ENCODE data around the gene OR5K4. TPM values are rescaled to one million over a fixed set of nuclear protein-coding genes. Genes with fewer than 3 reads are reported as not detected.

The OR5K4 gene
- total and polyA plus RNA-seq, 2 donors (not counting 1 experiment from before 2014, with no cell fraction given), result not detected

GRCh38 chr3:98350082-98350481, 3.6 kb upstream of the OR5K4 start:
- H3K4me1 Mint-ChIP-seq, result no peaks in the 10 kb centered on the region
- CTCF ChIA-PET, result no interaction called here

GRCh38 chr3:98359250-98359649, 5.6 kb downstream of the OR5K4 start:
- POLR2A ChIA-PET, result no interaction called here
- Mint-ChIP-seq H3K27me3 (no peaks in the 10 kb centered on the region), H3K4me1 (no peaks in the 10 kb centered on the region), H3K27ac (no peak overlapping the region), H3K4me3 (no peak overlapping the region), H3K9me3 (ENCODE audit: insufficient read depth) (peaks cover 4% of the 10 kb centered on the region)
- no peaks in the 10 kb centered on the region for H3K79me2 ChIP-seq (ENCODE audit: control insufficient read depth, insufficient read depth, low read length)
- H3K9me3 ChIP-seq (ENCODE audit: control extremely low read depth in 1 of 3, control insufficient read depth in 2 of 3, insufficient read depth in 1 of 3, low read length in 2 of 3), result peaks cover 0 to 12% (median 7%) of the 10 kb centered on the region in 3 donors
- H2AFZ ChIP-seq (ENCODE audit: insufficient read depth, low read depth, low read length, poor library complexity, severe bottlenecking), result no peak overlapping the region
- no peaks in the 10 kb centered on the region for H3K27me3 ChIP-seq (replicated peaks in 1 of 4; ENCODE audit: control extremely low read depth in 1 of 4, control insufficient read depth in 3 of 4, insufficient read depth in 4 of 4, low read length in 3 of 4)
- H3K4me3 ChIP-seq (ENCODE audit: control extremely low read depth in 1 of 5, extremely low read depth in 1 of 5, insufficient read depth in 1 of 5, low read depth in 2 of 5, low read length in 4 of 5), result no peak overlapping the region
- no peaks in the 10 kb centered on the region for H3K4me1 ChIP-seq (ENCODE audit: control insufficient read depth in 2 of 2, insufficient read depth in 2 of 2, low read length in 2 of 2)
- no peak overlapping the region for H3K27ac ChIP-seq (ENCODE audit: low read length in 2 of 2)
- no peak for TF ChIP-seq EZH2 (IDR thresholded peaks at IDR 0.05; ENCODE audit: borderline replicate concordance, insufficient read depth, low read depth, low read length, poor library complexity, severe bottlenecking)
- TF ChIP-seq, protein P1, sequence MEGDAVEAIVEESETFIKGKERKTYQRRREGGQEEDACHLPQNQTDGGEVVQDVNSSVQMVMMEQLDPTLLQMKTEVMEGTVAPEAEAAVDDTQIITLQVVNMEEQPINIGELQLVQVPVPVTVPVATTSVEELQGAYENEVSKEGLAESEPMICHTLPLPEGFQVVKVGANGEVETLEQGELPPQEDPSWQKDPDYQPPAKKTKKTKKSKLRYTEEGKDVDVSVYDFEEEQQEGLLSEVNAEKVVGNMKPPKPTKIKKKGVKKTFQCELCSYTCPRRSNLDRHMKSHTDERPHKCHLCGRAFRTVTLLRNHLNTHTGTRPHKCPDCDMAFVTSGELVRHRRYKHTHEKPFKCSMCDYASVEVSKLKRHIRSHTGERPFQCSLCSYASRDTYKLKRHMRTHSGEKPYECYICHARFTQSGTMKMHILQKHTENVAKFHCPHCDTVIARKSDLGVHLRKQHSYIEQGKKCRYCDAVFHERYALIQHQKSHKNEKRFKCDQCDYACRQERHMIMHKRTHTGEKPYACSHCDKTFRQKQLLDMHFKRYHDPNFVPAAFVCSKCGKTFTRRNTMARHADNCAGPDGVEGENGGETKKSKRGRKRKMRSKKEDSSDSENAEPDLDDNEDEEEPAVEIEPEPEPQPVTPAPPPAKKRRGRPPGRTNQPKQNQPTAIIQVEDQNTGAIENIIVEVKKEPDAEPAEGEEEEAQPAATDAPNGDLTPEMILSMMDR (IDR thresholded peaks at IDR 0.05), result no peak
- CTCF ChIA-PET, result no interaction called here
- no peak overlapping the region for H3K4me2 ChIP-seq (replicated peaks; ENCODE audit: low read depth, low read length, poor library complexity, severe bottlenecking)
- DNase-seq (no peak), ATAC-seq (ENCODE audit: low read depth) (no peak)
- H3K36me3 ChIP-seq (replicated peaks in 1 of 2; ENCODE audit: control extremely low read depth in 1 of 2, control insufficient read depth in 1 of 2, extremely low read depth in 1 of 2, insufficient read depth in 2 of 2, low read length in 1 of 2), result no peaks in the 10 kb centered on the region
- intact Hi-C loops (cut with micrococcal nuclease), result no loop called here
- no peaks in the 10 kb centered on the region for H4K20me1 ChIP-seq (ENCODE audit: control insufficient read depth, insufficient read depth, low read length, poor library complexity, severe bottlenecking)
- H3K9ac ChIP-seq (ENCODE audit: low read length), result no peak overlapping the region

More at GRCh38 chr3:98350082-98350481, 3.6 kb upstream of the OR5K4 start:
- no peaks in the 10 kb centered on the region for H3K4me1 ChIP-seq (ENCODE audit: control insufficient read depth in 2 of 2, insufficient read depth in 2 of 2, low read length in 2 of 2)
- H3K36me3 ChIP-seq (replicated peaks in 1 of 2; ENCODE audit: control extremely low read depth in 1 of 2, control insufficient read depth in 1 of 2, extremely low read depth in 1 of 2, insufficient read depth in 2 of 2, low read length in 1 of 2), result no peaks in the 10 kb centered on the region
- no CpG with 5 or more reads among the region's 3 CpGs for WGBS (ENCODE audit: insufficient coverage)
- intact Hi-C loops (cut with micrococcal nuclease), result no loop called here
- no peak overlapping the region for H3K4me2 ChIP-seq (replicated peaks; ENCODE audit: low read depth, low read length, poor library complexity, severe bottlenecking)
- H3K4me3 ChIP-seq (ENCODE audit: control extremely low read depth in 1 of 5, extremely low read depth in 1 of 5, insufficient read depth in 1 of 5, low read depth in 2 of 5, low read length in 4 of 5), result no peak overlapping the region
- H3K27ac ChIP-seq (ENCODE audit: low read length in 2 of 2), result no peak overlapping the region
- no peaks in the 10 kb centered on the region for H3K9me3 Mint-ChIP-seq (ENCODE audit: insufficient read depth)
- DNase-seq, result no peak
- TF ChIP-seq EZH2 (IDR thresholded peaks at IDR 0.05; ENCODE audit: borderline replicate concordance, insufficient read depth, low read depth, low read length, poor library complexity, severe bottlenecking), result no peak
- TF ChIP-seq, protein P1 (IDR thresholded peaks at IDR 0.05), result no peak
- H3K4me3 Mint-ChIP-seq, result no peak overlapping the region
- no peaks in the 10 kb centered on the region for H3K79me2 ChIP-seq (ENCODE audit: control insufficient read depth, insufficient read depth, low read length)
- peaks cover 11% of the 10 kb centered on the region for H3K27me3 Mint-ChIP-seq
- no peak overlapping the region for H3K27ac Mint-ChIP-seq
- no peaks in the 10 kb centered on the region for H3K27me3 ChIP-seq (replicated peaks in 1 of 4; ENCODE audit: control extremely low read depth in 1 of 4, control insufficient read depth in 3 of 4, insufficient read depth in 4 of 4, low read length in 3 of 4)
- POLR2A ChIA-PET, result no interaction called here
- H3K9me3 ChIP-seq (ENCODE audit: control extremely low read depth in 1 of 3, control insufficient read depth in 2 of 3, insufficient read depth in 1 of 3, low read length in 2 of 3), result no peaks in the 10 kb centered on the region
- no peak for ATAC-seq (ENCODE audit: low read depth)
- no peak overlapping the region for H2AFZ ChIP-seq (ENCODE audit: insufficient read depth, low read depth, low read length, poor library complexity, severe bottlenecking)
- H4K20me1 ChIP-seq (ENCODE audit: control insufficient read depth, insufficient read depth, low read length, poor library complexity, severe bottlenecking), result no peaks in the 10 kb centered on the region
- no peak overlapping the region for H3K9ac ChIP-seq (ENCODE audit: low read length)
